Gastroesophageal sphincter (tissue), 3 donors: Measurements from ENCODE around the gene S100A4.

Experiments
- CTCF ChIP-seq, 4 experiments: fragments of 200-600 bp in 2 of 4; fragments of 450-650 bp in 2 of 4; sonication (generic) in 1 of 4; IDR thresholded peaks; one replicate each; pipeline ENCODE4 v1.5.1; 2017 to 2019; ENCODE audit warnings: antibody characterized with exemption in 4 of 4, mild to moderate bottlenecking in 2 of 4, moderate library complexity in 2 of 4
- EP300 ChIP-seq: sonication (generic); formaldehyde crosslinking; IDR thresholded peaks from one replicate; pipeline ENCODE4 v1.6.1; 2017; ENCODE audit warnings: antibody characterized with exemption, mild to moderate bottlenecking

GRCh38 chr1:153506386-153506785 is 39.2 kb downstream of the S100A4 start:
- no peak for TF ChIP-seq EP300
- TF ChIP-seq CTCF (IDR thresholded peaks at IDR 0.05): no peak
